ENCODE data around the gene CCDC167.
A peak's percentile ranks its signal among the peaks of the same experiment; 100 is the strongest.

CCDC167 gene

GRCh38 chr6:37487591-37488380 is 11.9 kb downstream of the CCDC167 start:
- no peak for DNase-seq

DNA sequence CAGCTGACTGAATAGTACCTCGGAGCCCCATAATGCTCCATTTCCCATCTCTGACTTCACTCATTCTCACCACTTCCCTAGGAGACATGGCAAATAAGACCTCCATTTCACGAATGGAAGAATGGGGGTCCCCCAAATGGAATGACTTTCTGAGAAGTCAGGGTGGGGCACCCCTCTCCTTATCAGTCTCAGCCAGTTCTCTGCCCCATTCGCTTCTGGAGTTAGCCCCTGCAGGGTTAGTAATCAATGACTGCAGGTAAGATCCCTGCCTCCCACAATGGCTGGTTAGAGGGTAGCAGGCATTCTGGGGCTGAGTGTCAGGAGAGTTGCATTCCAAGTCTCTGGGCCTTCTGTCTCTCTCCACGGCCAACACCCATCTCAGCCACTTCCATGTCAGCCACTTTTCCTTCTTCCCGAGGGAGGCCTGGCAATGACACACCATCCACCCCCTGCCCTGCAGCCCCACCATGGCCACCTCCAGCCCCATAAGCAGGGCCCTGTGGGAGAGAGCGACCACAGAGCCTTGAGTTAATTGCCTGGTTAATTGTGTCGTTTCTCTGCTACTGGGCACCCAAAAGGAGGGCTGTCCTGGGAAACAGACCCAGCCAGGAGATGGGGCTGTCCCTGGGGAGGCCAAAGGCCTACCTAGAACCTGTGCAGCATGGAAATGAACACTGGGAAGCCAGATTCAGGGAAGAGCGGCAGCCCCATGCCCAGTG is 13.4 kb downstream of the CCDC167 start:
- DNase-seq, result peak; percentile 51

DNA sequence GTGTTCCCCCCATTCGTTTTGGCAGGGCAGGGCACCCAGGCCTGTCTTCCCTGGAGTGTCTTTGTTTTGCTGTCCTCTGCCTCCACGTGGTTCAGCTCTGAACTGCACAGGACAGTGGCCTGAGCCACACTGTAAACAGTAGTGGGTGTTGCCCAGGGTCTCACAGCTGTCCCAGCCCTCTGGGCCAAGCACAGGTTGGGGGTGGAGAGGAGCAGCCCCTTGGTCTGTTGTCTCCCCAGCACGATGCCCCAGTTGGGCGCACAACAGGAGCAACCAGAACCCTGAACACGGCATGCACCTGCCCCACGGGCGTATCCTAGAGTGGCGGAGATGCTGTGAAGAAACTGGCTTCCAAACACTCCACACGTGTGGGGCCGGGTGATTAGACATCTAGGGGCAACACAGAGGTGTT is 14.4 kb downstream of the CCDC167 start:
- DNase-seq, result no peak

GRCh38 chr6:37484786-37485170 is 14.9 kb downstream of the CCDC167 start:
- peak; percentile 57 for DNase-seq

DNA sequence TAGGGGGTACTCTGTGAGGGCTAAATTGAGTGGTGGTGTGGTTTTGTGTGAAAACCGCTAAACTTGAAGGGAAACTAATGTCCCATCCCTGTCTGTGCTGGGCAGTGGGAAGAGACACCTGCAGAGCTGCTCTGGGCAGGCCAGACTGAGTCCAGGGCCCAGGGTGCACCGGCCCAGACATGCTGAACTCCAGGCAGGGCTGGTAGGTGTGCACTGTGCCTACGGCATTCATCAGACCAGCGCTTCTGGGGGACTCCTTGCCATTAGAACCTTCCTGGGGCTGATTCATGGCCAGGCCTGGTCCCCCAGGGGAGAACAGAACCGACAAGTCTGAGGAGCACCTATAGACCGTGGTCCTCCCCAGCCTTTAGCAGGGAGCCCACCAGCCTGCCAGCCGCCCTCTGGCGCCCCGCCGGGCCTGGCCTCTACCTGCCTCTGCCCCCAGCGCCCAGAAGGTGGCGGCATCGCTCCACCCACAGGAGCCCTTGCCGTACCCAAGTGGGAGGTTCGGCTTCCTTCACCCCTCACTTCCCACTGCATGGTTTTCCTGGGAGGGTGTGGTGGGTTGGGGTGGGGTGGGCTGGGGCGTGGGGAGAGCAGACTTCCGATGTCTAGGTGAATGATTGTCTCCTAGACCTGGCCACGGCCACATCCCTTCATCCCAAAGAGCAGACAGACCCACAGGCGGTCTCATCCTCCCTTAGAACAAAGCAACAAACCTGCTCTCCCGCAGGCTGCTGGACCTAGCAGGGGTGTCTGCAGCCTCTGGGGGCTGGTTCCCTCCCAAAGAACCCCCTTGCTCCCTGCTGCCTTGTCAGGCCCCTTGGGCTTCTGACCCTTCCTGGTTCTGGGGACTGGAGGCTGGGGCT is 15.5 kb downstream of the CCDC167 start:
- peak; percentile 92 for DNase-seq

DNA sequence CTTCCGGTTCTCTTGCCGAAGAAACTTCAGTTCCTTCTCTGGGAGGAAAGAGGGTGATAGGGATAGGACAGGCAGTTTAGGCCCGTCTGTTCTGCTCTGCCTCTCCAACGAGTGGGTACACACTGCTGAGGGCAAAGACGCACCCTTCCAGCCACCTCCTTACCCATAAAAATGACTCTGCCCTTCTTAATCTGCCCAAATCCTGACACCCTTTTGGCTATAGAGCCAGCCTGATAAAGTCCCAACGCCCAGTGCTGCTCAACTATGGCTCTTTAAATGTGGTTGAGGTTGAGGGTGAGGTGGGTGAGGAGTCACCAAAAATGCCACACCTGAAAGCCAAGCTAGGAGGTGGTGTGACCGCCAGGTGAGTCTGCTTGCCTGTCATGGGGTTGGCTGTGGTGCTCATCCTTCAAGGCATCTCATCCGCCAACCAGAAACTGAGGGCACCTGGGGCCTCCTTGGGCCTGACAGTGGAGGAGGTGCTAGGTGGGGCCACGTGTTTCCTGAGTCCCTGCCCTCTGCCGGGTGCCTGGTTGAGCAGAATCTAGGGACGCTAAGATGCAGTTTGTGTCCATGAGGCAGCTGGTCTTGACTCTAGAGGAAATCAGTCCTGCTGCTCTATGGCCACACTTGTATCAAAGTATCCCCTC is 16.3 kb downstream of the CCDC167 start:
- DNase-seq, result peak; percentile 56

DNA sequence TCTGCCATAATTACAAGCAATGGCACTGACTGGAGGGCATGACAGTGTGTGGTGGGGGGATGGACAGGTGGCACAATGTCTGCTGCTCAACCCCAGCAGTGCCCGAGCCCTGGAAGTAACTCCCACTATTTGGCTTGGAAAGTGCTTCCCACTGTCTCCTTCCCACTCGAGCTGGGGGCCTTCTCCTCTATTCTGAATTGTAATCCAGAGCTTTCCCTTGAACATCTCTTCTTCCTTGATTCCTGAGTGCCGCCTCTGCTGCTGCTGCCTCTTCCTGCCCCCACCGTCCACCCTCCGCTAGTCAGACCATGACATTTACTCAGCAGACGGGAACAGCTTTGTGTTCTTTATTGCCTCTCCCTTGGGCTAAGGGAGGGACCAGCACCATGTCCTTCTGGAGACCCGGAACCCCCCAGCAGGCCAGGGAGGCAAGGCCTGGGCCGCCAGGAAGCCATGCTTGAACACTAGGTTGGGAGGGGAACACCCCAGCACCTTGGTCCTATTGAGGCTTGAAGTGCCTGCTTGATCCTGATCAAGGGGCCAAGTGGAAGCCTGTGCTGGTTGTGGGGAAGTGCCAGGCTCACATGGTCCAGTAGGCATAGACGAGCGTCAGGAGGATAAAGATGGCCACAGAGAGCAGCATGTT is 17.0 kb downstream of the CCDC167 start:
- DNase-seq, result peak; percentile 54

- peak; percentile 53 for DNase-seq
Measured at GRCh38 chr6:37481711-37482605, 17.7 kb downstream of the CCDC167 start.

DNA sequence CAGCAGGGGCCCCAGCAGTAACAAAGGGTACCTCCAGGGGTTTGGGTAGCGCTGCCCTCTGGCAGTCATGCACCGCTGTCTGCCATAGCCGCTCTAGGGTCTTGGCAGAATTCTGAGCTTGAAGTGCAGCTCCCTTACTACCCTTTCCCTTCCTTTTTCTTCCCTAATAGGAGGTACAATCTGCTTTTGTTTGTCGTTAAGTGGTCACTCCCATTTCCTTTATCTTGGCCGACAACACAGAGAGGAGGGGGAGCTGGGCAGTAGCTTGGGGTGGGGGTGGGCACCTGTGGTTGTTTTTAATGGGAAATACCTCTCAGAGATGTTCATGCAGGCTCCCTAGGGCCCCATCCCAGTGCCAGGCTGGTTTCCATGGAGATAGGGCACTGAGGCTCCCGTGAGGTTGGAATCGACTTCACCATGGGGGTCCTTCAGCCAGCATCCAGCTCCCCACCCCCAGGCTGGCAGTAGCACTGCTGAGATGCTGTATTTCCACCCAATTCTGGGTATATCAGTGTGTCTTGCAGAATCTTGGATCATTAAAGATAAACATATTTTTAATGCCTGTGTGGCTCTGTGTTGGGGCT is 18.6 kb downstream of the CCDC167 start:
- DNase-seq, result no peak

- peak; percentile 52 for DNase-seq
Measured at GRCh38 chr6:37480118-37480736, 19.5 kb downstream of the CCDC167 start.

- no peak for DNase-seq
Measured at GRCh38 chr6:37479266-37479854, 20.3 kb downstream of the CCDC167 start.

GRCh38 chr6:37478827-37479226 is 20.9 kb downstream of the CCDC167 start:
- DNase-seq, result no peak

DNA sequence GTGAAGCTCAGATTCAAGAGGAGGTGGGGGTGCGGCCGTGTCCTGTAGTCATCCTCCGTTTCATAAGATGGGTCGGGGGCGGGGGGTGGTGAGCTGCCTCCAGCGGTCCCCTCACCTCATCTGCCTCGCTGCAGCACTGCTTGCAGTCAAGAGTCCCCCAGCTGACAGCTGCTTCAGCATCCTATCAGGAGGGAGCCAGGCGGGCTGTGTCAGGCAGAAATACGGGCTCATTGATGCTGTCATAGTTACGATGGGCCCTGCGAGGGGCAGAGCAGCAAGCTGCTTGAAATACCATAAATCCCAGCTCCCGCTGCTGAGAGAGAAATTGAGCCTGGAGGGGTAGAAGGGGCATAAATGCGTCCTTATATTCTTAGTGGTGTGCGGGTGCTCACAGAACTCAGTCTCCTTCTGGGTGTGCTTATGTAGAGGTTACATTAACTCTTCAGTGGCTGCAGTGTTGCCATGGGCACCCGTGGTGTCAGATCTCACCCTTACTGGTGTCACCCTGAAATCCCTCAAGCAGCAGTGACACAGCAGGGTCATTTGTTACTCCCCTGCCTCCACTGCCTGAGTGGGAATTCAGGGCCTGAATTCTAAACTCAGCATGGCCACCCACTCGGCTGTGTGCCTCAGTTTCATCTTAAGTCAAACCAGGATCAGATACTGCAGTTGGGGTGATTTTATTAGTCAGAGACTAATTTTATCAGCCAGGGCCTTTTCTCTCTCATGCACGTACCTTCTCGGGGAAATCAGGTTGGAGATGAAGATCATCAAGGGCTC is 21.8 kb downstream of the CCDC167 start:
- no peak for DNase-seq

DNA sequence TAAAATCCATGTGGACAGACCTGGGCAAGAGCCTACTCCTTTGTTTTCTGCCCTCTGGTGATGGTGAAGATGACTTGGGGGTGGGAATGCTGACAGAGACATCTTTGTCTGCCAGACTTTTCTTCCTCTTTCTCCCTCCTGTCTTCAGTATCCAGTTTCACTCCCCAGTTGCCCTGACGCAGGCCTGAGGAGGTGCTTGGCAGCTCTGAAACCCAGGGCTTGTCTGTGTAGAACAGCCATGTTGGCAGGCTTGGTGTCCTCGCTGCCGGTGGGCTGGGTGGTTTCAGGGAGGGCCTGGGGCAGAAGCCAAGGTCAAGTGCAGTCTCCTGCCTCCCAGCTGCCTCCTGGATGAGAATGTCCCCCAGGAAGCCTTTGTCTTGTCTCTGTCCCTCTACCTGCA is 22.5 kb downstream of the CCDC167 start:
- DNase-seq, result no peak

GRCh38 chr6:37474316-37474715 is 25.4 kb downstream of the CCDC167 start:
- DNase-seq, result no peak

GRCh38 chr6:37473364-37474095 is 26.2 kb downstream of the CCDC167 start:
- DNase-seq, result no peak

GRCh38 chr6:37467718-37468117 is 32.0 kb downstream of the CCDC167 start:
- no peak for DNase-seq

DNA sequence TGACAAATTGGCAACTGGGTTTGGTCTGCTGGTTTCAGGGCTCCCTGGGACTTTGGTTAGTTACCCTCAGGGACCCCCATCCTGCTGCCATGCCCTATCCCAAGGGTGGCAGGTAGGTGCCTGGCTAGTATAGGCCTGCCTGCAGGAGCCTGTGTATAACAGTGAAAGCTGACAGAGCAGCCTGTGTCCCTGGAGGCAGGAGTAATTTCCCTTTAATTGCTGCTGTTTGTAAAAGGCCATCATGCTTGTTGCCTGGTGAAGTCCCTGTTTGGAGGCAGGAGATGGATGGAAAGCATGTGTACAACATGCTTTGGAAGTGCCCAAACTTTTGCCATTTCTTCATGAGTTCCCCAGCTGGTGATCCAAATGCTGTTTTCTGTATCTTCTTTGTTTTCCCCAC is 36.6 kb downstream of the CCDC167 start:
- DNase-seq, result no peak

All from activated CD8-positive, alpha-beta memory T cell treated with anti-CD3 and anti-CD28 coated beads for 24 hours (primary cell).